Right kidney (tissue), 1 donor: ENCODE data around the gene NEURL2.
"Not testable (repeated sequence)": the region's sequence is repeated elsewhere in the genome, so short reads cannot be mapped to it uniquely, and the experiment has no call there.

Source experiments
- DNase-seq: peaks from one replicate; pipeline ENCODE4 v3.0.0-alpha.2; 2016

Gene NEURL2

GRCh38 chr20:45899046-45899835, 8.2 kb upstream of the NEURL2 start:
- DNase-seq = no peak

GRCh38 chr20:45898285-45898684, 7.3 kb upstream of the NEURL2 start:
- DNase-seq = no peak

- DNase-seq = no peak
Observed at GRCh38 chr20:45897692-45898091, 6.7 kb upstream of the NEURL2 start.

- DNase-seq = no peak
Observed at GRCh38 chr20:45897289-45897688, 6.3 kb upstream of the NEURL2 start.

- no peak for DNase-seq
Observed at GRCh38 chr20:45896641-45897161, 5.7 kb upstream of the NEURL2 start.

GRCh38 chr20:45894797-45895196, 3.8 kb upstream of the NEURL2 start:
- DNase-seq = no peak

- no peak for DNase-seq
Observed at GRCh38 chr20:45893831-45894230, 2.8 kb upstream of the NEURL2 start.

GRCh38 chr20:45892828-45893500, 2.0 kb upstream of the NEURL2 start:
- DNase-seq = no peak

- DNase-seq = no peak
Observed at GRCh38 chr20:45892049-45892825, 1.2 kb upstream of the NEURL2 start.

- peak; percentile 92 for DNase-seq
Observed at GRCh38 chr20:45890077-45890984, 677 bp downstream of the NEURL2 start.

- DNase-seq = no peak
Observed at GRCh38 chr20:45888681-45889080, 2.3 kb downstream of the NEURL2 start.

- no peak for DNase-seq
Observed at GRCh38 chr20:45887346-45887715, 3.7 kb downstream of the NEURL2 start, which contains the start of gene SPATA25. TSS of gene SPATA25 (minus strand) at chr20:45887622. CDS start at chr20:45887590, 32 bp downstream.

GRCh38 chr20:45886590-45887345, 4.2 kb downstream of the NEURL2 start:
- no peak for DNase-seq

GRCh38 chr20:45883100-45883469, 7.9 kb downstream of the NEURL2 start:
- DNase-seq = no peak

- no peak for DNase-seq
Observed at GRCh38 chr20:45882469-45883099, 8.4 kb downstream of the NEURL2 start.

GRCh38 chr20:45880988-45881788, 9.8 kb downstream of the NEURL2 start, which contains the start of gene ZSWIM1:
TSS of gene ZSWIM1 (plus strand) at chr20:45881227. CDS start at chr20:45882593, 1,366 bp downstream.
- peak; percentile 81 for DNase-seq

GRCh38 chr20:45878076-45878761, 12.8 kb downstream of the NEURL2 start:
- no peak for DNase-seq

GRCh38 chr20:45874576-45874975, 16.4 kb downstream of the NEURL2 start:
- DNase-seq = no peak

- not testable (repeated sequence) for DNase-seq
Observed at GRCh38 chr20:45874104-45874481, 16.9 kb downstream of the NEURL2 start.
